Osteoblast (primary cell): ENCODE measurements around the gene STK40. TPM values are rescaled to one million over a fixed set of nuclear protein-coding genes. Genes with fewer than 3 reads are reported as not detected.

Source experiments
- DNase-seq: peaks from one replicate; pipeline ENCODE4 v3.0.0; 2011; ENCODE audit warnings: low spot score, mixed read lengths; ENCODE audit not compliant: insufficient read length; ENCODE audit errors: missing footprints
- H2AFZ ChIP-seq: 2 replicates; pipeline ENCODE4 v1.6.0; 2011; ENCODE audit warnings: mild to moderate bottlenecking, low read length
- H3K27ac ChIP-seq: 2 replicates; pipeline ENCODE4 v1.5.1; 2011; ENCODE audit warnings: mild to moderate bottlenecking, low read depth, low read length, moderate library complexity
- H3K27me3 ChIP-seq: 2 replicates; pipeline ENCODE4 v1.6.0; 2012; ENCODE audit warnings: mild to moderate bottlenecking, control low read depth, inconsistent platforms, low read length, moderate library complexity; ENCODE audit not compliant: insufficient read depth
- H3K36me3 ChIP-seq: 2 replicates; pipeline ENCODE4 v1.5.1; 2011; ENCODE audit warnings: mild to moderate bottlenecking, low read length, control low read depth, moderate library complexity; ENCODE audit not compliant: insufficient read depth
- H3K4me1 ChIP-seq: 2 replicates; pipeline ENCODE4 v1.5.1; 2011; ENCODE audit warnings: mild to moderate bottlenecking, low read length, control low read depth, moderate library complexity; ENCODE audit not compliant: insufficient read depth
- H3K4me2 ChIP-seq: 2 replicates; pipeline ENCODE4 v1.6.0; 2011; ENCODE audit warnings: mild to moderate bottlenecking, low read length; ENCODE audit not compliant: insufficient read depth
- H3K4me3 ChIP-seq: fragments of 200-600 bp; sonication (generic); 3 replicates; pipeline ENCODE4 v1.5.1; 2012; ENCODE audit warnings: mild to moderate bottlenecking, low read length, inconsistent platforms; ENCODE audit not compliant: insufficient read depth
- H3K79me2 ChIP-seq: 2 replicates; pipeline ENCODE4 v1.6.0; 2012; ENCODE audit warnings: mild to moderate bottlenecking, low read length, control low read depth, inconsistent platforms; ENCODE audit not compliant: insufficient read depth
- H3K9me3 ChIP-seq: 2 replicates; pipeline ENCODE4 v1.5.1; 2011; ENCODE audit warnings: low read depth, low read length, control low read depth
- H4K20me1 ChIP-seq: 2 replicates; pipeline ENCODE4 v1.6.0; 2012; ENCODE audit warnings: mild to moderate bottlenecking, low read length, control low read depth; ENCODE audit not compliant: insufficient read depth
- total RNA-seq: library from RNA; depleted of rRNA; stranded (reverse); fragments of >200 nt; gene quantifications from 2 replicates; pipeline ENCODE4 v1.2.3, GENCODE V29; 2012
- TF ChIP-seq, protein P1 (sequence below): IDR thresholded peaks from 2 replicates; pipeline ENCODE4 v1.5.1; 2011; ENCODE audit warnings: mild to moderate bottlenecking, low read depth, low read length, moderate library complexity; ENCODE audit errors: extremely low read depth

The STK40 gene
- total RNA-seq, 1 donor, result 11.9 TPM

DNA sequence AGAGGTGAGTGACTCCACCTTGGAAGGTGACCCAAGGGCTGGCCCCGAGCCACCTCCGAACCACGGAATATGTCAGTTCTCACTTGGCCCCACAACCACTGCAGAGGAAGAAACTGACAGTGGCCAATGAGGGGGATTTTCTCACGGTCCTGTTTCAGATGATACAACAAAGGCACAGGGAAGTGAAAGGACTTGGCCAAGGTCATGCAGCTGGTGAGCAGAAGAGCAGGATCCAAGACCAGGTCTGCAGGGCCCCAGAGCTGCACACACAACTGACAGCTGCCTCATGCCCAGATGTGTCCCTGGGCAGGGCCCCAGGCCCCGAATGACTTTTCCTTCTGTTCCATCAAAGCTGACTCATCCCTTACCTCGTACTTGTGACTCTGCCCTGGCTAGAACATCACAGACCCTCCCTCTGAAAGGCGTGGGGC lies 36.5 kb downstream of the STK40 start:
- Histone ChIP-seq H3K36me3 (peaks cover 29% of the 10 kb centered on the region), H3K4me1 (peaks cover 47% of the 10 kb centered on the region), H4K20me1 (no peaks in the 10 kb centered on the region), H3K4me2 (no peak overlapping the region), H3K4me3 (no peak overlapping the region), H3K79me2 (peaks cover 2% of the 10 kb centered on the region), H2AFZ (no peak overlapping the region), H3K27ac (peak overlapping the region; percentile 98), H3K27me3 (no peaks in the 10 kb centered on the region), H3K9me3 (no peaks in the 10 kb centered on the region)
- TF ChIP-seq, protein P1, sequence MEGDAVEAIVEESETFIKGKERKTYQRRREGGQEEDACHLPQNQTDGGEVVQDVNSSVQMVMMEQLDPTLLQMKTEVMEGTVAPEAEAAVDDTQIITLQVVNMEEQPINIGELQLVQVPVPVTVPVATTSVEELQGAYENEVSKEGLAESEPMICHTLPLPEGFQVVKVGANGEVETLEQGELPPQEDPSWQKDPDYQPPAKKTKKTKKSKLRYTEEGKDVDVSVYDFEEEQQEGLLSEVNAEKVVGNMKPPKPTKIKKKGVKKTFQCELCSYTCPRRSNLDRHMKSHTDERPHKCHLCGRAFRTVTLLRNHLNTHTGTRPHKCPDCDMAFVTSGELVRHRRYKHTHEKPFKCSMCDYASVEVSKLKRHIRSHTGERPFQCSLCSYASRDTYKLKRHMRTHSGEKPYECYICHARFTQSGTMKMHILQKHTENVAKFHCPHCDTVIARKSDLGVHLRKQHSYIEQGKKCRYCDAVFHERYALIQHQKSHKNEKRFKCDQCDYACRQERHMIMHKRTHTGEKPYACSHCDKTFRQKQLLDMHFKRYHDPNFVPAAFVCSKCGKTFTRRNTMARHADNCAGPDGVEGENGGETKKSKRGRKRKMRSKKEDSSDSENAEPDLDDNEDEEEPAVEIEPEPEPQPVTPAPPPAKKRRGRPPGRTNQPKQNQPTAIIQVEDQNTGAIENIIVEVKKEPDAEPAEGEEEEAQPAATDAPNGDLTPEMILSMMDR, result no peak
- peak; percentile 90 for DNase-seq

DNA sequence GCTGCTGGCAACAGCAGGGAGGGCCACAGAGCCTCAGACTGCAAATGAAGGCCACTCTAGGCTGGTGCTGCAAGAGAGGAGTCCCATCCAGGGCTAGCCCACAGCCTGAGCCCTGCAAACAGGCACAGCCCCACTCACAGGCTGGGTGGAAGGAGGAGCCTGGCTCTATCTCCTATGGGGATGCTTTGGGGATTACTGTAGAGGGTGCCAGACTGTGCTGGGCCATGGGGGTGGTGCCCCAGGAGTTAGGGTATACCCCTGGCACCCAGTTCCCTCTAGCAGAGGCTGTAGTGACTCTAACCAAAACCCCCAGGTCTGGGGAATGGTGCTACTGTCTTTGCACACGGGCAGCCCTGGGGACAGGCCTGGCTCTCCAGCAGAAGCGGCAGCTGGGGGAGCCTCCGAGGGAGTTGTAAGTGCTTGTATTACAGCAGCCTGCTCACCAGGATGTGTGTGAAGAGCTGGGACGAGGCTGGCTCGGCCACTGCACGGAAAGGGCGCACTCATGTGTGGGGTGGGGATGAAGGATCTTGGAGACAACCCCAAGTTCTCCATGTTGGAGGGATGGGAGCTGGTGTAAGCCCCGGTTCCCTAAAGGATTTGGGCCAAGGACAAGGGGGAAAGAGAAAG lies 38.9 kb downstream of the STK40 start:
- Histone ChIP-seq H3K27me3 (no peaks in the 10 kb centered on the region), H3K4me3 (no peak overlapping the region), H3K36me3 (peaks cover 33% of the 10 kb centered on the region), H3K4me1 (peaks cover 41% of the 10 kb centered on the region), H3K27ac (no peak overlapping the region), H3K4me2 (no peak overlapping the region), H4K20me1 (no peaks in the 10 kb centered on the region), H3K9me3 (no peaks in the 10 kb centered on the region), H3K79me2 (peaks cover 2% of the 10 kb centered on the region), H2AFZ (no peak overlapping the region)
- peak; percentile 84 for DNase-seq
- TF ChIP-seq, protein P1, result no peak

DNA sequence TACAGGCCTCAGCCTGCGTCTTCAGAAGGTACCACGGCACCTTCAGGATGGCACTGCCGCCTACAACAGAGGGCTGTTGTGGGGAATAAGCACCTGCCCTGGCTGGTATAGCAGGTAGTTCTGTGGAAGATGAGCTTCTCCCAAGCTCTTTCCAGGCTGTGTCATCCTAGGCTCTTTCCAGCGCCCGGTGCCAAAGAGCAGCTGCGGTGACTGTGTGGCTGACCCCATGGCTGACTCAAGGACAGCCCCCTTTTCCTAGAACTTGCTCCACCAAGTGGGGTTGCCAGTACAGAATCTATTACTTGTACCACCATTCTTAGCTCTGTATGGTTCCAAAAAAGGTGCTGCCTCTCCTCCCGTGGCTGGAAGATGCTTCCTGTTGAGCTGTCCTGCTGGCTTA lies 40.4 kb downstream of the STK40 start:
- Histone ChIP-seq H4K20me1 (no peaks in the 10 kb centered on the region), H3K4me1 (peaks cover 25% of the 10 kb centered on the region), H3K27ac (no peak overlapping the region), H3K36me3 (peaks cover 40% of the 10 kb centered on the region), H3K4me3 (no peak overlapping the region), H3K79me2 (peaks cover 2% of the 10 kb centered on the region), H3K9me3 (no peaks in the 10 kb centered on the region), H2AFZ (no peak overlapping the region), H3K27me3 (no peaks in the 10 kb centered on the region), H3K4me2 (no peak overlapping the region)
- TF ChIP-seq, protein P1, result no peak
- DNase-seq, result peak; percentile 44

DNA sequence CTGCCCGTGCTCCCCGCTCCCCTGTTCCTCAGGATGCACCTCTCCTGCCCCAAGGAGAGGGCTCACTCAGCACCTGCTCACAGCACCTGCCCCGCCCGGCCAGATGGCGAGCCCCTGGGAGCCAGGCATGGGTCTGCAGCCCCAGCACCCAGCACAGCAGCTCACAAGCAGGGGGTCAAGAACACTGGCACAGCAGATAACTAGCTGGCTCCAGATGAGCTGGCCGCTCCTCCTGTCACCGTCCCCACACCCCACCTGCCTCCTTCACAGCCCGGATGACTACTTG lies 41.4 kb downstream of the STK40 start:
- Histone ChIP-seq H3K27me3 (no peaks in the 10 kb centered on the region), H4K20me1 (no peaks in the 10 kb centered on the region), H3K79me2 (peaks cover 2% of the 10 kb centered on the region), H3K4me1 (peaks cover 15% of the 10 kb centered on the region), H2AFZ (no peak overlapping the region), H3K36me3 (peaks cover 49% of the 10 kb centered on the region), H3K4me2 (no peak overlapping the region), H3K4me3 (no peak overlapping the region), H3K27ac (no peak overlapping the region), H3K9me3 (no peaks in the 10 kb centered on the region)
- no peak for DNase-seq
- TF ChIP-seq, protein P1, result no peak
